C4-2B (cell line): Measurements from ENCODE around the gene PRICKLE1.

ENCODE experiments used
- ZFX ChIP-seq: fragments of 450-650 bp; IDR thresholded peaks from 2 replicates; pipeline ENCODE4 v1.6.1; 2017
- TF ChIP-seq, protein P1 (sequence below): fragments of 450-650 bp; conservative IDR thresholded peaks from 2 replicates; pipeline ENCODE4 v1.5.1; 2017; ENCODE audit warnings: mild to moderate bottlenecking

DNA sequence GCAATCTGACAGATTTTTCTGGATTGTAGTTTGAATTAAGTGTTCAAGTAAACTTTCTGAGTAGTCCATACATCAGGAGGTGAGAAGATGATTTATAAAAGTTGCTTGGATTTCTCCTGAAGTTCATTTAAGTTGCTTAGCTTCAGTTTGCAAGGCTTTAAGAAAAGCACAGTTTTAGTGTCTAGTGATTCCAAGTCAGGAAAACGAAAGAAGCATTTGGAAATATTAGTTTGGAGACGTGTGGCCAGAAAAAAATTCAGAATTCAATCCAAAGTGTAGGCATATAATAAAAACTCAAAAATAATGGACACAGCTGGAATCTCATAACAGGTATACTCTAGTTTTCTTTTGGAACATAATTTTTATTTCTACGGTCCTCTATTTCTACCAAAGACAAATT, 25.5 kb upstream of the PRICKLE1 start:
- TF ChIP-seq, protein P1, sequence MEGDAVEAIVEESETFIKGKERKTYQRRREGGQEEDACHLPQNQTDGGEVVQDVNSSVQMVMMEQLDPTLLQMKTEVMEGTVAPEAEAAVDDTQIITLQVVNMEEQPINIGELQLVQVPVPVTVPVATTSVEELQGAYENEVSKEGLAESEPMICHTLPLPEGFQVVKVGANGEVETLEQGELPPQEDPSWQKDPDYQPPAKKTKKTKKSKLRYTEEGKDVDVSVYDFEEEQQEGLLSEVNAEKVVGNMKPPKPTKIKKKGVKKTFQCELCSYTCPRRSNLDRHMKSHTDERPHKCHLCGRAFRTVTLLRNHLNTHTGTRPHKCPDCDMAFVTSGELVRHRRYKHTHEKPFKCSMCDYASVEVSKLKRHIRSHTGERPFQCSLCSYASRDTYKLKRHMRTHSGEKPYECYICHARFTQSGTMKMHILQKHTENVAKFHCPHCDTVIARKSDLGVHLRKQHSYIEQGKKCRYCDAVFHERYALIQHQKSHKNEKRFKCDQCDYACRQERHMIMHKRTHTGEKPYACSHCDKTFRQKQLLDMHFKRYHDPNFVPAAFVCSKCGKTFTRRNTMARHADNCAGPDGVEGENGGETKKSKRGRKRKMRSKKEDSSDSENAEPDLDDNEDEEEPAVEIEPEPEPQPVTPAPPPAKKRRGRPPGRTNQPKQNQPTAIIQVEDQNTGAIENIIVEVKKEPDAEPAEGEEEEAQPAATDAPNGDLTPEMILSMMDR = no peak
- no peak for TF ChIP-seq ZFX
